Measurements from ENCODE around the gene ID3. TPM values are rescaled to one million over a fixed set of nuclear protein-coding genes. Genes with fewer than 3 reads are reported as not detected.

The ID3 gene, protein sequence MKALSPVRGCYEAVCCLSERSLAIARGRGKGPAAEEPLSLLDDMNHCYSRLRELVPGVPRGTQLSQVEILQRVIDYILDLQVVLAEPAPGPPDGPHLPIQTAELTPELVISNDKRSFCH
- 282 to 417 TPM (median 393 TPM) in 5 replicates for total RNA-seq (2022; extraction: Qiagen RNA extraction)

DNA sequence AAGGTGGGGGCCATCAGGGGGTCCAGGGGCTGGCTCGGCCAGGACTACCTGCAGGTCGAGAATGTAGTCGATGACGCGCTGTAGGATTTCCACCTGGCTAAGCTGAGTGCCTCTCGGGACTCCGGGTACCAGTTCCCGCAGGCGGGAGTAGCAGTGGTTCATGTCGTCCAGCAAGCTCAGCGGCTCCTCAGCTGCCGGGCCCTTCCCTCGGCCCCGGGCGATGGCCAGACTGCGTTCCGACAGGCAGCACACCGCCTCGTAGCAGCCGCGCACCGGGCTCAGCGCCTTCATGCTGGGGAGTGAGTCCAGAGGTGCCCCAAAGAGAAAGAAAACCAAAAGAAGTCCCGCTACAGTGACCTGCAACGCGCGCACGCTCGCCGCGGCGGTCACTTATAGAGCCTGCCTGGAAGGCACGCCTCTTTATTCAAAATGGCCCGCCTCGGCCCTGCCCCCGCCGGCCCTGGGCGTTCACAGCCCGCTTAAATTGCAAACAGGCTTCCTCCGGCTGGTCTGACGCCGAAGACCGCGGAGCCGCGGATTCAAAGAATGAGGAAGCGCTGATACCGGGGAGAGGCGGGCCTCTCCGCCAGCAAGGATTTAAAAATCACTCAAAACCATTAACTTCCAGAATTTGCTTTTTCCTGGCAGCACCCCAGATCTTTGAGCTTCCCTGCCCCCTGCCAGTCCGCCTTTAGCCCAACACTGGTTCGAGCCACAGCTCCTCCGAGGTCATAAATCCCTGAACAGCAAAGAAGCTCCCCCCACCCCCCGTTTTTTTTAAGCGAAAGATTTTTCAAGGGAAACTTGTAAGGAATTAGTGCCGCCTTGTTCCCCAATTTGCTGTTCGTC is at the start of gene ID3:
Gene ID3 (minus strand): TSS at position 366 of the 849 bp plus-strand sequence. CDS start 75 bp downstream, at position 291.

DNA sequence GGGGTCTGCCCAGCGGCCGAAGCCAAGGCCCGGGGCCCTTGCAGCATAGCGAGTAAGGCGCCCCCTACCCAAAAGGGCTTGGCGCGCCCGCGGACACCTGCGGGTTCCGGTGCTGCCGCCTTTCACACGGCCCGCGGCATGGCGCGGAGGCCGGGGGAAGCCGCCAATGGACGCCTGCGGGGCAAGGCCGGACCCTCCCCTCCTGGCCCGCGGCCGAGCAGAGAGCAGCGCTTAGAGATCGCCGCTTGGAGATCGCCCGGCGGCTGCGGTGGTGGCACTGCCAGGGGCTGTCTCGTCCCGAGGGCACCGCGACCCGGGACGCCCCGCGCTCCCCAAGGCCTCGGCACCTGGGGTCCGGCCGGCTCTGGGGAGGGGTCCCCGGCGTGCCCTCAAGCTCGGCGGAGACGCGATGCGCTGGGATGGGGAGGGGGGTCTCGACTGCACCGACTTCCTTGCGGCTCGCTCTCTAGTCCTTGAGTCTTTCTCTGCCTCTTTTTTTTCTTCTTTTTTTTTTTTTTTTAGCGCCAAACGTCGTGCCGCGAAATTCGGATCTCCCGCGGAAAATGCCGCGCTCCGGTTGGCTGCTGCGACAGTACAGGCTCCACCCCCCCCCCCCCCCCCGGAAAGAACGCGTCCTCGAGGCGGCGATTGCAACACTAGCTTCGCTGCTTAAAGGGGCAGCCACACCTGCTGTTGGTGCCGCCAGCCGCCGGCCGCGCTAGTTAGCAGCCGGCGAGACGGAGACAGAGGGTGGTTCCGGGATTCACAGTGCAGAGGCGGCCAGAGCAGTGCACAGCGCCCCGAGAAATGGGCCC is 28.3 kb downstream of the ID3 start, which contains the start of gene E2F2:
Gene E2F2 (minus strand): TSS at position 487 of the 815 bp plus-strand sequence. CDS start 440 bp downstream, at position 47.

Other genes starting within 250 kb of the ID3 start
- gene HNRNPR, start 215.2 kb downstream of the ID3 start, total RNA-seq (2022; extraction: Qiagen RNA extraction) = 145 to 210 TPM (median 158 TPM) in 5 replicates
- gene ZNF436, start 189.7 kb downstream of the ID3 start, total RNA-seq (2022; extraction: Qiagen RNA extraction) = 4.8 to 5.9 TPM (median 5.0 TPM) in 5 replicates
- 0.34 to 0.70 TPM (median 0.62 TPM) in 5 replicates for gene TCEA3, start 134.8 kb downstream of the ID3 start, total RNA-seq (2022; extraction: Qiagen RNA extraction)
- gene ASAP3, start 75.3 kb downstream of the ID3 start, total RNA-seq (2022; extraction: Qiagen RNA extraction) = 6.1 to 8.3 TPM (median 7.0 TPM) in 5 replicates
- gene E2F2, start 28.3 kb downstream of the ID3 start, total RNA-seq (2022; extraction: Qiagen RNA extraction) = 2.4 to 2.8 TPM (median 2.6 TPM) in 5 replicates
- 1,136 to 1,502 TPM (median 1,454 TPM) in 5 replicates for gene RPL11, start 132.3 kb upstream of the ID3 start, total RNA-seq (2022; extraction: Qiagen RNA extraction)
- 26.3 to 35.0 TPM (median 27.4 TPM) in 5 replicates for gene ELOA, start 184.0 kb upstream of the ID3 start, total RNA-seq (2022; extraction: Qiagen RNA extraction)
- 23.3 to 30.5 TPM (median 29.8 TPM) in 5 replicates for gene PITHD1, start 218.9 kb upstream of the ID3 start, total RNA-seq (2022; extraction: Qiagen RNA extraction)
- gene LYPLA2, start 231.6 kb upstream of the ID3 start, total RNA-seq (2022; extraction: Qiagen RNA extraction) = 56.4 to 59.6 TPM (median 57.5 TPM) in 5 replicates
- 68.2 to 77.4 TPM (median 70.0 TPM) in 5 replicates for gene GALE, start 241.3 kb upstream of the ID3 start, total RNA-seq (2022; extraction: Qiagen RNA extraction)